ENCODE results near the gene POU6F2. TPM values are rescaled to one million over a fixed set of nuclear protein-coding genes. Genes with fewer than 3 reads are reported as not detected.

The POU6F2 gene
- total RNA-seq, 1 donor from 2014 or later = 7.9 TPM

DNA sequence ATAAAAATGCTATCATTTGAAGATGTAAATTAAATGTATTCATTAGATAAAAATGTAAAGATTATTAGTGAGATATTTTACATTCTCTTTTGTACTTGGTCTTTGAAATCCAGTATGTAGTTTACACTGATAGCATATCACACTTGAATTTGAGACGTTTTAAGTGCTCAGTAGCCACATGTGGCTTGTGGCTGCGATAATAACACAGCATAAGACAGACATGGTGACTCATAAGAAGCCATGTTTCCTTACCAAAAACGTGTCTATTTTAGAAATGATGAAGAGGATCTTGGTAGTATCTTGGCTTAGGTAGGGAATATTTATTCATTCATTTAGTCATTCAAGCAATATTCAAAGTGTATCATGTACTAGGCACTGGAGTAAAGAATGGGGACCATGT, 149.3 kb downstream of the POU6F2 start:
- TF ChIP-seq, protein P1, sequence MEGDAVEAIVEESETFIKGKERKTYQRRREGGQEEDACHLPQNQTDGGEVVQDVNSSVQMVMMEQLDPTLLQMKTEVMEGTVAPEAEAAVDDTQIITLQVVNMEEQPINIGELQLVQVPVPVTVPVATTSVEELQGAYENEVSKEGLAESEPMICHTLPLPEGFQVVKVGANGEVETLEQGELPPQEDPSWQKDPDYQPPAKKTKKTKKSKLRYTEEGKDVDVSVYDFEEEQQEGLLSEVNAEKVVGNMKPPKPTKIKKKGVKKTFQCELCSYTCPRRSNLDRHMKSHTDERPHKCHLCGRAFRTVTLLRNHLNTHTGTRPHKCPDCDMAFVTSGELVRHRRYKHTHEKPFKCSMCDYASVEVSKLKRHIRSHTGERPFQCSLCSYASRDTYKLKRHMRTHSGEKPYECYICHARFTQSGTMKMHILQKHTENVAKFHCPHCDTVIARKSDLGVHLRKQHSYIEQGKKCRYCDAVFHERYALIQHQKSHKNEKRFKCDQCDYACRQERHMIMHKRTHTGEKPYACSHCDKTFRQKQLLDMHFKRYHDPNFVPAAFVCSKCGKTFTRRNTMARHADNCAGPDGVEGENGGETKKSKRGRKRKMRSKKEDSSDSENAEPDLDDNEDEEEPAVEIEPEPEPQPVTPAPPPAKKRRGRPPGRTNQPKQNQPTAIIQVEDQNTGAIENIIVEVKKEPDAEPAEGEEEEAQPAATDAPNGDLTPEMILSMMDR (conservative IDR thresholded peaks at IDR 0.05) = no peak
- Mint-ChIP-seq H3K27me3 (ENCODE audit: low read depth) (no peaks in the 10 kb centered on the region), H3K4me1 (no peaks in the 10 kb centered on the region), H3K36me3 (ENCODE audit: low read depth) (no peaks in the 10 kb centered on the region), H3K27ac (ENCODE audit: unreplicated experiment) (no peak overlapping the region), H3K4me3 (no peak overlapping the region), H3K9me3 (no peaks in the 10 kb centered on the region)
- no peak for DNase-seq (ENCODE audit: low read depth, low spot score)

DNA sequence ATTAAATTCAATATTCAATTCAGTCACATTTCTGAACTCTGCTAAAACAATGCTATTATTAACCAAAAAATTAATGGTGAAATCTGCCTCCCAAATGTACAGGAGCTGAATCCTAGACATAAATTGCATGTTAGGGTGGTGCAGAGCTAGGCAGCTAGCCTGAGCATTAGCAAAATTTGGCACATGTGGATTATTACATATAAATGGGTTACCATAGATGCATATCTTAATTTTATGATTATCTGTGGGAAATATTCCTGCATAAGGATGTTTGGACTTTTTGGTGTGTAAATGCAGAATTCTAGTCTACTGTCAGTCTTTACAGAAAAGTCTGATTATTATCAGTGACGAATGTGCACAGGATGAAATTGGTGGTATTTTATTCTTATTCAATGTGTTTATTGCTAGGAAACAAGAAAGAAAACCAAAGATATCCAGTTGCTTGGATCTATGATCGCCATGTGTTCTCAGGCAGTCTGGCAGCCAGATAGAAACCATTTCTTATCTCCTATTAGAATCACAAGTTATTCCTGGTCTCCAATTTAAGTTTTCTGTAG, 150.7 kb downstream of the POU6F2 start:
- TF ChIP-seq, protein P1 (conservative IDR thresholded peaks at IDR 0.05) = no peak
- Mint-ChIP-seq H3K4me3 (no peak overlapping the region), H3K36me3 (ENCODE audit: low read depth) (no peaks in the 10 kb centered on the region), H3K4me1 (no peaks in the 10 kb centered on the region), H3K27me3 (ENCODE audit: low read depth) (no peaks in the 10 kb centered on the region), H3K27ac (ENCODE audit: unreplicated experiment) (no peak overlapping the region), H3K9me3 (no peaks in the 10 kb centered on the region)
- DNase-seq (ENCODE audit: low read depth, low spot score) = no peak

DNA sequence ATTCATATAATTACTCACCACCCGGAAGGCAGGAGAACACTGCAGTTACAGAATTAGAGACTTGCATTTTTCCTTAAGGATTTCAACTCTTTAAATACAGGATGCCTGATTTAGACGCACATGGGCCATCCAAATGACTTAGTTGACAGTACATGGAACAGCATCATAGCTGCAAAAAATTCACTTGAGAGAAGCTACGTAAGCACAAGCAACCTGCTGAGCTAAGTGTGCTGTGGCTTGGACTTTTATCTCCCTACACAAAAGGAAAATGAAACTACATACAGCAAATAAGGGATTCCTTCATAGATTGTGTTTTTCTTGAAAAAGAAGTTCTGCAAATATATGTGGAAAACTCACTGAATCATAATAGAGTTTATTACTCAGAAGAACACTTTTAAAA, 152.6 kb downstream of the POU6F2 start:
- H3K9me3 Mint-ChIP-seq = no peaks in the 10 kb centered on the region
- no peaks in the 10 kb centered on the region for H3K27me3 Mint-ChIP-seq (ENCODE audit: low read depth)
- H3K27ac Mint-ChIP-seq (ENCODE audit: unreplicated experiment) = no peak overlapping the region
- H3K36me3 Mint-ChIP-seq (ENCODE audit: low read depth) = no peaks in the 10 kb centered on the region
- no peak overlapping the region for H3K4me3 Mint-ChIP-seq
- no peaks in the 10 kb centered on the region for H3K4me1 Mint-ChIP-seq
- TF ChIP-seq, protein P1 (conservative IDR thresholded peaks at IDR 0.05) = no peak
- no peak for DNase-seq (ENCODE audit: low read depth, low spot score)

DNA sequence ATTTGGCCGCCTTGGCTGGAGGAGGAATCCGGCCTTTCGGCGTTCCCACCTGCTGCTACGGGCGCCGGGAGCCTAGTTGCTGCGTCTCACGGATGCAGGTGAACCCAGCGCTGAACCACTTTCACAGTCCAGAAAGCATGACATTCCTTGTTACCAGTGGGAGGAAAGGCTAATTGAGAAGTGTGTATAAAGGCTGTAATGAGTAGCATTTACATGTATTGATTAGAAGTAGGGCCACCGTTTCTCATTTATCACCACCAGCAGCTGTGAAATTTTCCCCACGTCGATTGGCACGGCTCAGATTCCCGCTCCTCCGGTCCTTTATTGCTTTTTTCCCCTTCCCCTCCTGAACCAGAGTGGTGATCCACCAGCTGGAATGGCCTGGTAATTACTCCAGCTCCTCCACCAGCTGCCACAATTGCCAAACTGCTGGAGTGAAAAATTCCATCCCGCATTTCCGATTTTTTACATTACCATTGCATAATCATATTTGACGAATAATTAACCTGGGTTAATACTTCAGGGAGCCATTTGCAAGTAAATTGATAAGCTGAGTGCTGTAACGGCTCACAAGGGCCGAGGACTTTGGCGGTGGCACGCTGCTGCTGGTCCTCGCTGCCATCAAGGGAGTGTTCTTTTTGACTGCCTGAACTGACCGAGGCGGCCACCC, 153.3 kb downstream of the POU6F2 start:
- TF ChIP-seq, protein P1 (conservative IDR thresholded peaks at IDR 0.05) = no peak
- H3K4me3 Mint-ChIP-seq = no peak overlapping the region
- H3K9me3 Mint-ChIP-seq = no peaks in the 10 kb centered on the region
- no peaks in the 10 kb centered on the region for H3K4me1 Mint-ChIP-seq
- H3K27me3 Mint-ChIP-seq (ENCODE audit: low read depth) = no peaks in the 10 kb centered on the region
- DNase-seq (ENCODE audit: low read depth, low spot score) = no peak
- H3K36me3 Mint-ChIP-seq (ENCODE audit: low read depth) = no peaks in the 10 kb centered on the region
- no peak overlapping the region for H3K27ac Mint-ChIP-seq (ENCODE audit: unreplicated experiment)

DNA sequence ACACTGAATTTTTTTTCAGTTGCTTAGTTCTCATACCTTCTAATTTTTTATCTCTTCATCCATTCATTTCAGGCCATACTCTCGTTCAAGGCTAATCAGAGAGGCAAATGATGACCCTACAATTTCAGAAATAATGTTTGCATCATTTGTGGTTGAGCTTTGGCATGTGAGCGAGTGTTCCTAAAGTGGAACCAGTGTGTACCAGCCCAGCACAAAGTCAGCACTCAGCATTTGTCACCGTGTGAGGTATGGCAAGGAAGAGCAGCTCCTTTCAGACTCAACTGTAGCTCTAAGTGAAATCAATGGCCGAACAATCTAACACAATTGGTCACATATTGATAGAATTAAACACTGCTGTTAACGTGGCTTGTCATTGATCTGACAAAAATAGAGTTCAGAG, 154.6 kb downstream of the POU6F2 start:
- Mint-ChIP-seq H3K9me3 (peaks cover 2% of the 10 kb centered on the region), H3K36me3 (ENCODE audit: low read depth) (peaks cover under 1% of the 10 kb centered on the region), H3K4me1 (no peaks in the 10 kb centered on the region), H3K27ac (ENCODE audit: unreplicated experiment) (no peak overlapping the region), H3K27me3 (ENCODE audit: low read depth) (no peaks in the 10 kb centered on the region), H3K4me3 (no peak overlapping the region)
- no peak for DNase-seq (ENCODE audit: low read depth, low spot score)
- TF ChIP-seq, protein P1 (conservative IDR thresholded peaks at IDR 0.05) = no peak
